DMS 273 (cell line): Measurements from ENCODE around the gene MAP3K7CL.

ENCODE experiments used
- DNase-seq: peaks from one replicate; lab custom pipeline; 2025; ENCODE audit not compliant: unreplicated experiment; lab: John Stamatoyannopoulos, UW

The MAP3K7CL gene, protein sequence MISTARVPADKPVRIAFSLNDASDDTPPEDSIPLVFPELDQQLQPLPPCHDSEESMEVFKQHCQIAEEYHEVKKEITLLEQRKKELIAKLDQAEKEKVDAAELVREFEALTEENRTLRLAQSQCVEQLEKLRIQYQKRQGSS

DNA sequence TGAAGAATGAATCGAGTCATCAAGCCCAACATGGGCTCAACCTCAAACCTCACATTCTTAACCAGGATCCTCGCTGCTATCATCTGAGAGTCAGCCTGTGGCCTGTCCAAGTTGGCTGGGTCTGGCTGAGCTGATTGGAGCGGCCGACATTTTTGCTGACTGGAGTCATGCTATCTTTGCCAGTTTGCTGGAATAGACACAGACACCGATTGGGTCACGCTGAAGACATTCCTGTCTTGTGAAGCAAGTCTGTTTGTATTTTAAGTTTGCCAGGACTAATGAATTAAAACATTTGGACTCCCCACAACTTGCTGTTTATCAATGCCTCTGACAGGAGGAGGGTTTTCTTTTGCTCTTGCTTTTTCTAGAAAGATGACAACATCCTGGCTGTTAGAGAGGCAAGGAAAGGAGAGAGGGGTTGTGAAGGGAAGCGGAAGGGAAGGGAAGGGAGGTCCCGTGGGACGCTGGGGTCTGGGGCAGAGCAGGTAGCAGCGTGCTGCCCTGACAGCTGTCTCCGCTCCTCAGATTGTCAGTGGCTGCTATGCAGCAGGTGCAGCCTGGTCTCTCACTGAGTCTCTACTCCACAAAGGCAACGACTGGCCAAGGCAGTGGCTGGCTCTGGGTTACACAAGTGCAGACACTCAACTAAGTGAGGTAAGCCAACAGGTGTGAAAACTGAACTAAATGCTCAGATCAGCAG, at the start of gene MAP3K7CL:
TSS of gene MAP3K7CL (plus strand) at position 375 of the 700 bp plus-strand sequence. CDS start 2,701 bp downstream, outside the sequence.
- no peak for DNase-seq

DNA sequence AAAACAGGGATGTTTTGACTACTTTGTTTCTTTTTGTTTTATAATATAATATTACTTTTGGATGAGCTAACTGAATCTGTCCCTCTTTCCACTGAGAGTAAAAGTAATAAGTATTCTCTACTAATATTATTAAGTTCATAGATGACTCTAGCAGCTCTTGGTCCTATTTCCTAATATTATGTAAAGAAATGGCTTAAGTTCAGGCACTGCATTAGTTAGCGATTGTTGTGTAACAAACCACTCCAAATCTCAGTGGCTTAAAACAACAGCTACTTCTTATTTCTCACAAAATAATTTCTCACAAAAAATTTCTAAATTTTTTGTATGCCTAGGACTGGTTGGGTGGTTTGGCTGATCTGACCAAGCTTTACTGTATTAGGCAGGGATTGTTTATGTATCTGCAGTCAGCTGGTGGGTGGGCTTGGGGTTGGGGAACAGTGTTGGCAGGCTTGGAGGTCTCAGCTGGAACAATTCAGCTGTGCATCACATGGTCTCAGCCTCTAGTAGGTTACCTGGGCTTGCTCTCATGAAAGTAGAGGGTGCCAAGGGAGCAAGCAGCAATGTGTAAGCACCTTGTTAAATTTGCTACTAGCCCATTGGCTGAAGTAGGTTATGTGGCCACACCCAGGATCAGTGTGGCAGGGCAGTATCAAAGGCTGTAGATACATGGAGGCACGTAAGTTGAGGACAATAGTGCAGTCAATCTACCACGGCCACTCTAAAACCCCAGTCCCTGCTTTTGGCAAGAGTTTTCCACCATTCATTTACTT, 48.2 kb upstream of the MAP3K7CL start:
- DNase-seq, result no peak

DNA sequence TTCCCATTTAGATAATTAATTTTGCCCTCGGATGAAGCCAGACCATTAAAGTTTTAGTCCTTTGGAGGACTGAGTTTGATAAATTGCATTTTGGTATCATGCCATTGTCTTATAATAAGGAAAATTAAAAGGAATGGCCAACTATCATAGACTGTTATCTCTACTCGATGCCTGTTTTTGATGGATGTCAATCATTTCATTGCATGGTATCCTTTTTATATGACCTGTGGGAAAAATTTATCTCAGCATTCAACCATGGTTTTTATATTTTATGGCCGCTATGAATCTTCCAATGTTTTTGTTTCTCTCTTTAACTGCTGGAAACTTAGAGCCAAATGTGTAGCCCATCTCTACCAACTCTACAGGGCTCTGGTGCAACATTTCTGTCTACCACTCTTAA, 47.1 kb upstream of the MAP3K7CL start:
- no peak for DNase-seq

DNA sequence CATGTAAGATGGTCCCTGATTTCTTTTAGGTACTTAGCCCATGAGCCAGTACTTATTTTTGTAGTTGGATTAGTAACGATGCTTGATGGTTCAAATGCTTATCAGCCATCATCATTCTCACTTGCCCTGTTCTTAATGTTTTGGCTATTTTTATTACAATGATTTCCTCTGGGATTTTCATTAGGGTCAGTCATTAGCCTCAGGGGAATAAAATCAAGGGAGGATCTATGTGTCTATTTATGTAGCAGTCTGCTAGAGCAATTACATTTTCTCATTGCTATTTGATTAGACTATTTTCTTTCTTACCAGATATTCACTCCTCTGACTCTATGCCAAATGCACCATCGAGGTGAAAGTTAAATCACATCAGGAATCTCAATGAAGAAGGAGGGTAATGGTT, 46.1 kb upstream of the MAP3K7CL start:
- no peak for DNase-seq

DNA sequence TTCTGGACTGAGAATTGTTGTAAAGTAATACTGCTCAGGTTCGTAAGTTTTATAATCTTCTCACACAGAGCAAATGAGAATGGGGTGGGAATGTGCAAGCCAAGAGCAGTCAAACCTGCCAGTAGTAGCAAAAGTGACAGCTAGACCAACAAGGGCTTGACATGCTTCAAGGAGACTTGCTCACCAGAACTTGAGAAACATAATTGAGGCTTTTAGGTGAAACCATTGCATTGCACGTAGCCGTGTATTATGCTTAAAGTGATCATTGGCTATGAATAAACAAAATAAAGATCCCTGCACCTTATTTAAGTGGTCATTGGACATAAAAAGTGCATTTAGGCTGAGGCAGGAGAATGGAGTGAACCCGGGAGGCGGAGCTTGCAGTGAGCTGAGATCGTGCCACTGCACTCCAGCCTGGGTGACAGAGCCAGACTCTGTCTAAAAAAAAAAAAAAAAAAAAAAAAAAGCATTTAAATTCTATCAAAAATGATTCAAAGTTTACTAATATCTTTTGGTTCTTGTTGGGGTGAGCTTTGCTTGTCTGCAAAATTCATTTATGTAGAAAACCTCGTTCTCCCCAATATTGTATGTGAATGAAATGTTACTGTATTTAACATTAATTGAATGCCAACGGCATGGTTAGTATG, 45.2 kb upstream of the MAP3K7CL start:
- no peak for DNase-seq

DNA sequence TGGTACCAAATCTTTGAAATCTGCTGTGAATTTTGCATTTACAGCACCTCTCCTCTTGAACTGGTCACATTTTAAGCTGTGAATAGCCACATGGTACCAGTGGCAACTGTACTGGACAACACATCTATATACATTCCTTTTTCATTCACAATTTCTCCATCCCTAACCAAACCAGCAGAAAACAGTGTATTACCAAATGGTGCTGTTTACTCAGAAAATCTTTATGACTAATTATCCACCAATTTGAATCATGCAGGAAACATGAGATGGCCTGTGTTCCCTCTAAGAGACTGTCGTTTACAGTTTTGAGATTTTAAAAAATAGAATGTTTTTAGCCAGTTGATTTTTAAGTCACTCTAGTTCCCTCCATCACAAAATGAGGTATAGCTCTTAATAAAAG, 39.4 kb upstream of the MAP3K7CL start:
- DNase-seq, result no peak

DNA sequence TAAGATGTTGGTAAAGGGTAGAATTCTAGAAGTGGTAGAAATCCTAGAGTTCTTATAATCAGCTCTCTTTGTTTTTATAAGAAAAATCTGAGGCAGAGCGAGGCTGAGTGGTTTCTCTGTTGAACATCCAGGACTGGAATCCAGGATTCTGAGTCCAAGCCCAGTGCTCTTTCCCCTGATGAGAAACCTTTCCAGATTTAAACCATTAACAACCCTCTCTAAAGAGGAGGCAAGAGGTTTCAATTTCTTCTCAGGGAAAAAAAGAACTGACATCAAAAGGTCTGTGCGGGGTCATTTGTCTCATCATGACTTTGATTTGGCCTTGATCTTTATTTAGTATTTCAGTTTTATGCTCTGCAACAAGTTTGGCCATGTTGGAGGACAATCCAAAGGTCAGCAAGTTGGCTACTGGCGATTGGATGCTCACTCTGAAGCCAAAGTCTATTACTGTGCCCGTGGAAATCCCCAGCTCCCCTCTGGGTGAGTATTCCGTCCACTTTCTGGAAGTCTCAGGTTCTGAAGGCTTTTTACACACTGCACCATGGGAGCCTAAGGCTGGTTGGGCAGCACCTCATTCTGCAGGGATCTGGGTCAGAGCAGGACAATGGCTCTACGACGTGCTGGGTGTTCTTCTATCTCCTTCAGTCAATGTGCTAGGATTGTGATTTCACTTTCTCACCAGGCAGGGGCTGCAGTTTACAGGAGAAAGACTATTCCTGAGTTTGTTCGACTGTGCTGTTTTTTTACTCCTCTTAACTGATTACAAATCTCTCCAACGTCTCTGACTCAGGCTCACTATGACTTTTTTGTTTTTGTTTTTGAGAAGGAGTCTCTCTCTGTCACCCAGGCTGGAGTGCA, 38.1 kb upstream of the MAP3K7CL start:
- DNase-seq, result no peak

DNA sequence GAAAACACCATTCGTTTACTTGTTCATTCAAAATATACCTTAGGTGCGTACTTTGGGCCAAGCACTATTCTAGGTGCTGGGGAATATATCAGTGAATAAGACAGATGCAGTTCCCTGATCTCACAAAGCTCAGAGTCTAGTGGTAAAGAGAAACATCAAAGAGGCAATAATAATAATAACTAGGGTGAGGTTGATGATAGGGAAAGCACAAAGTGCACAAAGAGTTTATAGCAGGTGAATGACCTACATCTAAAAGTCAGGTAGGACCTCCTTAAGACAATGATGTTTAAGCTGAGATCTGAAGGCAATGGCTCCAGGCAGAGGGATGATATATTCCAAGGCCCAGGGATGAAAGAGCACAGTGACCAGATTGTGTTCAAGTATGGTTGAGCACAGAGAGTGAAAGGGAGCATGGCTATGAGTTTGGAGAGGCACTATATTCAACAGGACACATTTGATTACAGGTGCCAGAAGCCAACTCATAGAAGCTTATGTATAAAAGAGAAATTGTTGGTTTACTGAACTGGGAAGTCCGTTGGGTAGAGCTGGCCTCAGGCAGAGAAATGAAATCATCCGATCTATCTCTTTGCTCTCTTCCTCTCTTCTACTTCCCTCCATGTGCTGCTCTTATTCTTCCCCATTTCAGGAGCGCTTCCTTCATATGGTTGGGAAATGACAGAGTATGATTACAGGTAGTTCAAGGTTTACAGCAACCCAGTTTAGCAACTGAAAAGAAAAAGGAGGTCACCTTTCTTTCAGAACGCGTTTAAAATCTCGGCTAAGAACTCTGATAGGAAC, 34.0 kb upstream of the MAP3K7CL start:
- no peak for DNase-seq

DNA sequence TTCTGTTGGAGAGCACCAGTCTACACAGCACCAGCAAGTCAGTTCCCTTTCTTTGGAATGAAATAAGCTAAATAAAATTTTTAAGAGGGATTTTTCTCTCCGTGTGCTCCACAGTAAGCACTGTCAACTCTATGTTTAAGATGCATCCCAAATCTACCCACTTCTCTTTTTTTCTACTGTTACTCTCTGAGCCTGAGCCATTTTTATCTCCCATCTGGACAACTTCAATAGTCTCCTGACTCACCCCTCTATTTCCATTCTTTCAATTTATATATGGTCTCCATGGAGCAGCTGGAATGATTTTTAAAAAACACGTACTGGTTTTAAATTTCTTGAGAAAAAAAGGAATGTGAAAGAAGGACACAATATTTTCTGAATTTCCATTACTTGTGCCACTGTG, 32.3 kb upstream of the MAP3K7CL start:
- DNase-seq, result no peak

DNA sequence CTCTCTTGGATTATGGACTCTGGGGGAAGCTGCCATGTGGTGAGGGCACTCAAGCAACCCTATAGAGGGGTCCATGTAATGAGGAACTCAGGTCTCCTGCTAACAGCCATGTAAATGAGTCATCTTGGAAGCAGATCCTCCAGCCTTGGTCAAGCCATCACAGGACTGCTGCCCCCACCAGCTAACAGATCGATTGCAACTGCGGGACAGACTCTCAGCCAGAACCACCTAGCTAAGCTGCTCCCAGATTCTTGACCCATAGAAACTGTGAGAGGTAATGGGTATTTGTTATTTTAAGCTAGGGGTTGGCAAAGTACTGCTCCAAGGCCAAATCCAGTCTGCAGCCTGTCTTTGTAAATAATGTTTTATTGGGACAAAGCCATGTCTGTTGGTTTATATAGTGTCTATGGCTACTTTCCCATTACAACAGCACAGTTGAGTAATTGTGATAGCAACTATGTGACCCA, 27.6 kb upstream of the MAP3K7CL start:
- no peak for DNase-seq

DNA sequence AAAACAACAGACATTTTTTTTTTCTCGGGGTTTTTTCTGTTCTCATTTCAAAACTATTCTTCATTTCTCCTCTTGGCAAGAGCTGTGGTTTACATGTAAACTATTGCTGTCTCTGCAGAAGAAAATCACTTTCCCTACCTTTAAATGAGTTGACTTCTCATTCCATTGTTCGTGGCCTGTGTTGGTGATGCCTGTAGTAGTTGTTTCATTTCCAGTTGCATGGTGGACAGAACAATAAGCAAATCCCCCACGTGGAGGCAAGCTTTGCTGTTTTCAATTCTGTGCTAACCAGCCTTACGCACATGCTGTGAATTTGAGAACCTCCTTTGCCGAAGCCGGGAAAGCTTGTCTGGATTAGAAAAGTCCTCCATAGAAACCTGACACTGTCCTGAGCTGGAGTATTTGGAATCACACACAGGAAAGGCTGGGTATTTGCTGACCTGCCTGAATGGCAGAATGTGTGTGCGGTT, 26.2 kb upstream of the MAP3K7CL start:
- no peak for DNase-seq

DNA sequence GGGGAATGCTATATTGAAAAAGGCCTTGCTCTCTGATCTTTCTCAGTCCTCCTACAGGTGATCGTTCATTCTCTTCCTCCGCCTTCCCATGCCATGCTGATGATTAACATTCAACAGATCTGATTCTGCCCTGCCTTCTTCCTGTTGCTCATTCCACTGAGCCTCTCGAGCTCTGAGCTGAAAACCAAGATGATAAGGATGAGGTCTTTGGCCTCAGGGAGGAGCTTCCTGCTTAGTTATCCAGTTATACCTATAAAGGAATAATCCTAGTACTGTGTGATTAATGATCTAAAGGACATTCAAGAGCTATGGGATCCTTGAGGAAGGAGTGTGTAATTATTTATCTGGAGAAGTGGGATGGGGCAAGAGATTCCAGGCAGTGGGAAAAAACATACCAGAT, 25.2 kb upstream of the MAP3K7CL start:
- no peak for DNase-seq

DNA sequence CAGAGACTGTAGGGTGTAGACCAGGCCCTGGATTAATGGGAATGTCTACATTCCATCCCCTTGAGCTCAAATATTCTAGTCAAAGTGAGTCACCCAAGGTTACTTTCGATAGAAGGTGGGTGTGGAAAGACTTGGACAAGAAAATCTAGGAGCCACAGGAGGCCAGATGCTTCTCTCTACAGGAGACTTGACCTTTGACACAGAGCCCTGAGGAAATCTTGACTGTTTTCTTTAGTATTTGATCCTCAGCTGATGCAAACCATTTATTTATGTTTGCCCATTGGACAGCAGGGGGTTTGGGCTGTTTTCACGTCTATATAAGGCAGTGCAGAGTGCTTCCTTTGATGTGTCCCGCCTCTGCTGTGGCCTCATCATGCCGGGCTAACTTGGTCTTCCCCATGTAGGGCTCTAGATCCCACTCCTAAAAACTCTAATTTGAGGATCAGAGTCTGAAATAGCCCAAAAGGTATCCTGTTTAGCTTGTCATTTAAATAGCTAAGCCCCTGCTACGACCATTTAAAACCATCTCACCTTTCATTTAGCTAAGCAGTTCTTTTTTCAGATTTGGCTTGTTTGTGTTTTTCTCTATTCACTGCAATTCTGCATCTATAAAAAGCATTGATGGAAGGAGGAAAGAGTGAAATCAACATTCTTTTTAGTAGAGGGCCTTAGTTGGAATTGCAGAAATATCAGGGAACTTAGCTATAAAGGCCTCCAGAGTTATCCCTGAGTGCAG, 15.5 kb upstream of the MAP3K7CL start:
- no peak for DNase-seq

DNA sequence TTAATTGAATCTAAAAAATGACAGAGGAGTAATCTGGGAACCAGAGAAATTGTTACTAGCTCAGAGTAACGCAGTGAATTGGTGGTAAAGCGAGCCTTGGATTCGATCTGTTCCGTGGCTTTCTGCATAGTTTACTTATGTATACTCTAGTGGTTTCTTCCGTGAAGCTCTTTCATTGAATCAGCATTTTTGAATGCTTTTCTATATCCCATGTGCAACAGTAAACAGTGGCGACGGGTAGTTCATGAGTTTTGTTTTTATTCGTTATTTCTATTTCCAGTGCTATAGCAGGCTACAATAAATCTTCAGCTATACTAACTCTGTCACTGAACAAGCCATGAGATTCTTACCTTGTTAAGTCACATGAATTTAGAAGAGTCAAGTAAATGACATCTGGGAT, 14.5 kb upstream of the MAP3K7CL start:
- no peak for DNase-seq

DNA sequence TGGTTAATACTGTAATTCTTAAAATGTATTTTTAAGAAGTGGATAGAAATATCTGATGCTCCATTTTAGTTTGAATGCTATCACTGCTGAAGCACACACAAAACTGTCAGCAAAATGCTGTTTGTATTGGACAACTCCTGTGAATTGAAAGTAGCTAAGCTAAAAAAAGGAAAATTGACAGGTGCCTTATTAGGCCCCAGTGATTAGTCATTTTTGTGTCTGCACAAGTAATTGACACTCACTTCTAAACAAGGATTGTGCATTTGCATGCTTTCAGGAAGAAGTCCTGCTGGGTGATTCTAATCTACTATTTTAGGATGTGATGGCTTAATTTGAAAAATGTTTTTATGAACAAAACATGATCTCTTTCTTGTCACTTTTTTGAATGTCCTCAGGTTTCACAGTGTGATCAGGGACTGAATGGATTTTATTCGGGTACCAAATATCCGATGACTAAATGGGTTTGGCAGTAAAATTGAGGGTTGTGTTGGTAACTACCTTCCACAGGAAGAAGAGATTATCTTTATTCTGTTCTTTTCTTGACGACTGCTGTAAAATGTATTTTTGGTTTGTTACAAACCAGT, 13.0 kb upstream of the MAP3K7CL start:
- DNase-seq, result no peak

DNA sequence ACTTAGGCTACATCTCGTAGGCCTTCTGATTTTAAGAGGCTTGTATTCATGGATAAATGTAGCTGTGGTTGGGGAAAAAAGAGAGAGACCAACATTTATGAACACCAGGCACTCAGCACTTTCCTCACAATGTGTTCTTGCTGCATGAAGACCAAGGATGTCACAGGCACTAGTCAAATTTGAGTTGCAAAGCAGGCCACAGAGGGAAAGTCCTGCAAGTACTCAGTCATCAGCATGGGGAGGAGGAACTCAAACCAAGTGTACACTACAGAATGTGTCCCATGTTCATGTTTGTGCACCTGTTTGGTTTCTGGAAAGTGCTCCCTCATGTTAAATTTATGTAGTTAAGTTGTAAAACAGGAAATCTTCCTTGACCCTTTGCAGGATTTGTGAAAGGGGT, 8.7 kb upstream of the MAP3K7CL start:
- DNase-seq, result no peak

DNA sequence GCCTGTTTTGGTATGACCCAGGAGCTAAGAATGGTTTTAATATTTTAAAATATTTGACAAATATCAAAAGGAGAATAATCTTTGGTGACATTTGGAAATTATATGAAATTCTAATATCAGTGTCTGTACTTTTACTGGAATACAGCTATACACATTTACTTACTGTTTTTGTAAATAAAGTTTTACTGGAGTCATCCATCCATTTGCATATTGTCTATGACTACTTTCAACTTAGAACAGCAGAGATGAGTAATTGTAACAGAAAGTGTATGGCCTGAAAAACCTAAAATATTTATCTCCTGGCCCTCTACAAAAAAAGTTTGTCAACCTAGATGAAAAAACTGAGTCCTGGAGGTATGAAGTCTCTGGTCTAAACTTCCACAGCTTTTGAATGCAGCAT, 5.8 kb upstream of the MAP3K7CL start:
- no peak for DNase-seq

DNA sequence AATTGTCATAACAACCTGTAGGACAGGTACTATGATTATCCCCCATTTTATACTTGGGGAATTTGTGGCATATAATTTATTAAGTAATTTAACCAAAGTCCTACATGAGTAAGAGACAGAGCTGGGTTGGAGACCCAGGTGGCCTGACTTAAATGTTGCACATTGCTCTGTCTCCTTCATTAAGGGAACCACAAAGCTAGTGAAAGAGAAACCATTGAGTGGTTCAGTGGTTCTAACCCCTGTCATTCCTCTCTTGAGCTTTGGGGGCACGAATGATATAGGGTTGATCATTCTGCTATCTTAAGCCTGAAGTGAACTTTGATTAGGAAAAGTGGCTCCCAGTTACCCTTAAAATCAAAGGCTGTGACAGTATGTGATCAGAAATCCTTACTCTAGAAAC, 5.3 kb upstream of the MAP3K7CL start:
- DNase-seq, result no peak

DNA sequence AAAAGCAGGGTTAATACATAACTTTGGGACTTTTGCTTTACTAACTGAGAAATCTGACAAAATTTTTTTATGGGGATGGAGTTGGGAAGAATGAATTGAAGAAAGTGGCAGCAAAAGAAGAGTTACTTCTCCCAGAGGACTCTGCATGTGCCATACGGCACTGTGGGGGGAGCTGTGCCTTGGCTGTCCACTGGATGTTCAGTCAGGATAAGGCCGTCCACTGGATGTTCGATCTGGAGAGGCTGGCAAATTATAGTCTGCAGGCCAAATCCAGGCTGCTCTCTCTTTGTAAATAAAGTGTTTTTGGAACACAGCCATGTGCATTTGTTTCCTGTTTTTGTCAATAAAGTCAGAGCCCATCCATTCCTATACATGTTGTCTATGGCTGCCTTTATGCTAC, 4.5 kb upstream of the MAP3K7CL start:
- DNase-seq, result no peak
